ENCODE data around the gene SLC37A2. TPM values are rescaled to one million over a fixed set of nuclear protein-coding genes. Genes with fewer than 3 reads are reported as not detected.

Gene SLC37A2
- total and polyA plus RNA-seq, 2 of the 13 experiments (the other 11 are each of a cell fraction or from before 2014, with no cell fraction given): 4.6 to 7.1 TPM

DNA sequence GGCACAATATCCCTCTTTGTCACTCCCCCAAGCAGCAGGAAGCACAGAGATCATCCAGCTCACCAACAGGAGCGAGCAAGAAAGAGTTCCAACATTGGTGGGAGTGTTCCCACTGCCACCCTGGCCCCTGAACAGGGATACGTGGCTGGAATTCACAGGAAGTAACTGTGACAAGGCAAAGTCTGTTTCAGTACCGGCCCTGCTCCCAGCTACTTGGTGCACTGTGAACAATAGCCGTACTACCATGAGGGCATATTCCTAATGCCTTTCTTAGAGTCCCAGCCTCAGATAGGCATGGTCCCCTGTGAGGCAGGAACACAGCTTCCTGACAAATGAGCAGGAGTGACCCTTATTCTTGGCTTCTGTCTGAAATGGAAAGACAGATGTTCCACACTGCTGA, 1.8 kb upstream of the SLC37A2 start (continued):
- TF ChIP-seq, protein P1, sequence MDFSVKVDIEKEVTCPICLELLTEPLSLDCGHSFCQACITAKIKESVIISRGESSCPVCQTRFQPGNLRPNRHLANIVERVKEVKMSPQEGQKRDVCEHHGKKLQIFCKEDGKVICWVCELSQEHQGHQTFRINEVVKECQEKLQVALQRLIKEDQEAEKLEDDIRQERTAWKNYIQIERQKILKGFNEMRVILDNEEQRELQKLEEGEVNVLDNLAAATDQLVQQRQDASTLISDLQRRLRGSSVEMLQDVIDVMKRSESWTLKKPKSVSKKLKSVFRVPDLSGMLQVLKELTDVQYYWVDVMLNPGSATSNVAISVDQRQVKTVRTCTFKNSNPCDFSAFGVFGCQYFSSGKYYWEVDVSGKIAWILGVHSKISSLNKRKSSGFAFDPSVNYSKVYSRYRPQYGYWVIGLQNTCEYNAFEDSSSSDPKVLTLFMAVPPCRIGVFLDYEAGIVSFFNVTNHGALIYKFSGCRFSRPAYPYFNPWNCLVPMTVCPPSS (IDR thresholded peaks at IDR 0.05): no peak
- TF ChIP-seq SIX4 (CRISPR knock-in tag; IDR thresholded peaks at IDR 0.05): no peak
- peak; percentile 59 for TF ChIP-seq TEAD3 (CRISPR knock-in tag; optimal IDR thresholded peaks at IDR 0.05; ENCODE audit: borderline replicate concordance)
- TF ChIP-seq RBM39 (IDR thresholded peaks at IDR 0.05; ENCODE audit: low read depth, low read length, poor library complexity, severe bottlenecking): no peak
- TF ChIP-seq, protein P2, sequence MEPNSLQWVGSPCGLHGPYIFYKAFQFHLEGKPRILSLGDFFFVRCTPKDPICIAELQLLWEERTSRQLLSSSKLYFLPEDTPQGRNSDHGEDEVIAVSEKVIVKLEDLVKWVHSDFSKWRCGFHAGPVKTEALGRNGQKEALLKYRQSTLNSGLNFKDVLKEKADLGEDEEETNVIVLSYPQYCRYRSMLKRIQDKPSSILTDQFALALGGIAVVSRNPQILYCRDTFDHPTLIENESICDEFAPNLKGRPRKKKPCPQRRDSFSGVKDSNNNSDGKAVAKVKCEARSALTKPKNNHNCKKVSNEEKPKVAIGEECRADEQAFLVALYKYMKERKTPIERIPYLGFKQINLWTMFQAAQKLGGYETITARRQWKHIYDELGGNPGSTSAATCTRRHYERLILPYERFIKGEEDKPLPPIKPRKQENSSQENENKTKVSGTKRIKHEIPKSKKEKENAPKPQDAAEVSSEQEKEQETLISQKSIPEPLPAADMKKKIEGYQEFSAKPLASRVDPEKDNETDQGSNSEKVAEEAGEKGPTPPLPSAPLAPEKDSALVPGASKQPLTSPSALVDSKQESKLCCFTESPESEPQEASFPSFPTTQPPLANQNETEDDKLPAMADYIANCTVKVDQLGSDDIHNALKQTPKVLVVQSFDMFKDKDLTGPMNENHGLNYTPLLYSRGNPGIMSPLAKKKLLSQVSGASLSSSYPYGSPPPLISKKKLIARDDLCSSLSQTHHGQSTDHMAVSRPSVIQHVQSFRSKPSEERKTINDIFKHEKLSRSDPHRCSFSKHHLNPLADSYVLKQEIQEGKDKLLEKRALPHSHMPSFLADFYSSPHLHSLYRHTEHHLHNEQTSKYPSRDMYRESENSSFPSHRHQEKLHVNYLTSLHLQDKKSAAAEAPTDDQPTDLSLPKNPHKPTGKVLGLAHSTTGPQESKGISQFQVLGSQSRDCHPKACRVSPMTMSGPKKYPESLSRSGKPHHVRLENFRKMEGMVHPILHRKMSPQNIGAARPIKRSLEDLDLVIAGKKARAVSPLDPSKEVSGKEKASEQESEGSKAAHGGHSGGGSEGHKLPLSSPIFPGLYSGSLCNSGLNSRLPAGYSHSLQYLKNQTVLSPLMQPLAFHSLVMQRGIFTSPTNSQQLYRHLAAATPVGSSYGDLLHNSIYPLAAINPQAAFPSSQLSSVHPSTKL (CRISPR knock-in tag; IDR thresholded peaks at IDR 0.05): 0 out of 2 replicates have a peak, but pooled peaks have one; percentile 7
- TF ChIP-seq ETV5 (CRISPR knock-in tag; IDR thresholded peaks at IDR 0.05; ENCODE audit: borderline replicate concordance): peak; percentile 66; the same call in 1 of the 2 replicates
- TF ChIP-seq, protein P3, sequence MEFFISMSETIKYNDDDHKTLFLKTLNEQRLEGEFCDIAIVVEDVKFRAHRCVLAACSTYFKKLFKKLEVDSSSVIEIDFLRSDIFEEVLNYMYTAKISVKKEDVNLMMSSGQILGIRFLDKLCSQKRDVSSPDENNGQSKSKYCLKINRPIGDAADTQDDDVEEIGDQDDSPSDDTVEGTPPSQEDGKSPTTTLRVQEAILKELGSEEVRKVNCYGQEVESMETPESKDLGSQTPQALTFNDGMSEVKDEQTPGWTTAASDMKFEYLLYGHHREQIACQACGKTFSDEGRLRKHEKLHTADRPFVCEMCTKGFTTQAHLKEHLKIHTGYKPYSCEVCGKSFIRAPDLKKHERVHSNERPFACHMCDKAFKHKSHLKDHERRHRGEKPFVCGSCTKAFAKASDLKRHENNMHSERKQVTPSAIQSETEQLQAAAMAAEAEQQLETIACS (CRISPR knock-in tag; IDR thresholded peaks at IDR 0.05): no peak
- TF ChIP-seq, protein P4, sequence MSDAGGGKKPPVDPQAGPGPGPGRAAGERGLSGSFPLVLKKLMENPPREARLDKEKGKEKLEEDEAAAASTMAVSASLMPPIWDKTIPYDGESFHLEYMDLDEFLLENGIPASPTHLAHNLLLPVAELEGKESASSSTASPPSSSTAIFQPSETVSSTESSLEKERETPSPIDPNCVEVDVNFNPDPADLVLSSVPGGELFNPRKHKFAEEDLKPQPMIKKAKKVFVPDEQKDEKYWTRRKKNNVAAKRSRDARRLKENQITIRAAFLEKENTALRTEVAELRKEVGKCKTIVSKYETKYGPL (CRISPR knock-in tag; IDR thresholded peaks at IDR 0.05): no peak
- TF ChIP-seq ZNF331 (CRISPR knock-in tag; IDR thresholded peaks at IDR 0.05): 0 out of 2 replicates have a peak, but pooled peaks have one; percentile 11
- TF ChIP-seq SAP130 (CRISPR knock-in tag; IDR thresholded peaks at IDR 0.05; ENCODE audit: low read depth): peak; percentile 20; the same call in 1 of the 2 replicates
- TF ChIP-seq SIN3B (IDR thresholded peaks at IDR 0.05; ENCODE audit: low read length): no peak
- no peak for TF ChIP-seq PRMT3 (CRISPR knock-in tag; IDR thresholded peaks at IDR 0.05; ENCODE audit: borderline replicate concordance, low read depth)
- no peak for TF ChIP-seq SRSF9 (IDR thresholded peaks at IDR 0.05; ENCODE audit: borderline replicate concordance, insufficient read depth, low read depth, low read length, poor library complexity, severe bottlenecking)
- TF ChIP-seq ZBTB1 (CRISPR knock-in tag; IDR thresholded peaks at IDR 0.05; ENCODE audit: borderline replicate concordance): no peak
- no peak for TF ChIP-seq HES4 (CRISPR knock-in tag; IDR thresholded peaks at IDR 0.05; ENCODE audit: borderline replicate concordance)
- TF ChIP-seq ARNTL (CRISPR knock-in tag; IDR thresholded peaks at IDR 0.05): no peak
- no peak for TF ChIP-seq HOXA5 (CRISPR knock-in tag; IDR thresholded peaks at IDR 0.05)
- TF ChIP-seq PLRG1 (conservative IDR thresholded peaks at IDR 0.05): no peak
- TF ChIP-seq ZNF12 (CRISPR knock-in tag; IDR thresholded peaks at IDR 0.05): no peak
- no peak for TF ChIP-seq ZNF143 (CRISPR knock-in tag; IDR thresholded peaks at IDR 0.05)
- no peak for TF ChIP-seq MIER2 (CRISPR knock-in tag; IDR thresholded peaks at IDR 0.05)
- no peak for TF ChIP-seq TARDBP (CRISPR knock-in tag; IDR thresholded peaks at IDR 0.05)
- TF ChIP-seq MIER3 (CRISPR knock-in tag; IDR thresholded peaks at IDR 0.05; ENCODE audit: borderline replicate concordance): no peak
- TF ChIP-seq ZNF615 (CRISPR knock-in tag; IDR thresholded peaks at IDR 0.05; ENCODE audit: borderline replicate concordance): no peak
